ENCODE results near the gene MANBA.

The MANBA gene

DNA sequence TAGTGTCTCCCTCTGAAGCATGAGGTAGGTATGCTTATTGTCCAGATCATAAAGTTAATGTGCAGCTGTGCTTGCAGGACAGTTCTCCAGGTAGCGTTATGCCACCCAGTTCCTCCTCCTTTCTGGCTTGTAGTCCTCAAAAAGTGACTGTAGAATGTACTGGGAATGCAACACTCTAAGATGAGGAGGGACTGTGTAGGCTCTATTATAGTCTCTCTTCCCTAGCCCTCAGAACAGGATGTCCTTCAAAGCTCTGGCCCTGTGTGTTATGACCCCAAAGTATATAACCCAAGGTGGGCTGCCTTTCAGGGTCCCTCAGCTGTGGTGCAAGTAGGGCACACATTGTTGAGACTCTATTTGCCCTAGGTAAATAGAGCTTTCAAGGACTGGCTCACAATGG is 20.8 kb upstream of the MANBA start:
- TF ChIP-seq POLR2A (IDR thresholded peaks at IDR 0.05; ENCODE audit: low read depth, low read length): no peak
- DNase-seq (ENCODE audit: insufficient read length, low spot score): no peak
- no peak for FAIRE-seq

GRCh38 chr4:102780476-102781144 is 19.8 kb upstream of the MANBA start:
- FAIRE-seq (peak; percentile 23), DNase-seq (ENCODE audit: insufficient read length, low spot score) (peak; percentile 3)

DNA sequence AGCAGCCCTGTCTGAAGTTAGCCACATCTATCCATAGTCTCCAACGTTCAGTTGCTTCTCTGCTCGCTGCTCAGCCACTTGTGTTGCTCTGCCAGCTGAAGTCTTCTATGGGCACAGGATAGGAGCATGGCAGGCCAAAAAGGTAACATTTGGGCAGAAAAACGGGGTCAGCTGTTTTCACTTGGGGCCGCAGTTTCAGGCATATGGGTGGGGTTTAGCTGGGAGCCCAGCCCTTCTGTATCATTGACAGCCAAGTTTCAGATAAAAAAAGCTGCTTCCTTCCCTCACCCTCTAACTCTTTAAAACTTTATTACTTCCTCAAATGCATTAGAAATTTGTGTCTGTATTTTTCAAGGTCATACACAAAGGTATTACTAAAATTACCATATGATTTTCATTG is 18.4 kb upstream of the MANBA start:
- FAIRE-seq (no peak), DNase-seq (ENCODE audit: insufficient read length, low spot score) (no peak)
- no peak for TF ChIP-seq POLR2A (IDR thresholded peaks at IDR 0.05; ENCODE audit: low read depth, low read length)

More at GRCh38 chr4:102780476-102781144, 19.8 kb upstream of the MANBA start:
- no peak for TF ChIP-seq POLR2A (IDR thresholded peaks at IDR 0.05; ENCODE audit: low read depth, low read length)

GRCh38 chr4:102778720-102779119 is 18.0 kb upstream of the MANBA start:
- DNase-seq (ENCODE audit: insufficient read length, low spot score): no peak
- TF ChIP-seq POLR2A (IDR thresholded peaks at IDR 0.05; ENCODE audit: low read depth, low read length): no peak
- FAIRE-seq: no peak

DNA sequence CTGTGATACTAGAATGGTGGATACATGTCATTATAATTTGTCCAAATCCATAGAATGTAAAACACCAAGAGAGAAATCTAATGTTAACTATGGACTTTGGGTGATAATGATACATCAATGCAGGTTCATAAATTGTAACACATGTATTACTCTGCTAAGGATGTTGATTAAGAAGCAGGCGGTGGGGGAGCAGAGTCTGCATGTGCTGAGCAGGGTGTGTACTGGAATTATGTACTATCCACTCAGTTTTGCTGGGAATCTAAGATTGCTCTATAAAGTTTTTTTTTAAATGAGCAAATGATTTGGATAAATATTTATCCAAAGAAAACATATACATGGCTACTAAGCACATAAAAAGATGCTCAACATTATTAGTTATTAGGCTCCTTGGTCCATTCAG is 15.0 kb upstream of the MANBA start:
- FAIRE-seq (no peak), DNase-seq (ENCODE audit: insufficient read length, low spot score) (no peak)
- no peak for TF ChIP-seq POLR2A (IDR thresholded peaks at IDR 0.05; ENCODE audit: low read depth, low read length)

- TF ChIP-seq POLR2A (IDR thresholded peaks at IDR 0.05; ENCODE audit: low read depth, low read length): no peak
- DNase-seq (ENCODE audit: insufficient read length, low spot score) (no peak), FAIRE-seq (no peak)
These were observed 13.5 kb upstream of the MANBA start for GRCh38 chr4:102774254-102774653.

DNA sequence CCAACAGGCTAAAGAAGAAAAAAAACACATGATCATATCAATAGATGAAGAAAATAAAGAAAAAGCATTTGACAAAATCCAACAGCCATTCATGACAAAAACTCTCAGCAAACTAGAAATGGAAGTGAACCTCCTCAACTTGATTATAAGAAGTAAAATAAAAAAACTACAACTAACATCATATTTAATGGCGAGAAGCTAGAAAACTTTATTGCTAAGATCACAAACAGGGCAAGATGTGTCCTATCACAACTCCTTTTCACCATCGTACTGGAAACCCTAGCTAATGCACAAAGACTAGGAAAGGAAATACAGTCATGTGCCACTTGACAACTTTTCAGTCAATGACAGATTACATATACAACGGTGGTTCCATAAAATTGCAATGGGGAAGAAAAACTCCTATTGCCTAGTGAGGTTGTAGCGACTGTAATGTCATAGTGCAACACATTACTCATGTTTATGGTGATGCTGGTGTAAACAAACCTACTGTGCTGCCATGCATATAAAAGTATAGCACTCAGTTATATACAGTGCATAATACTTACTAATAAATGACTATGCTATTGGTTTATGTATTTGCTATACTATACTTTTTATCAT is 12.1 kb upstream of the MANBA start:
- FAIRE-seq (no peak), DNase-seq (ENCODE audit: insufficient read length, low spot score) (no peak)
- TF ChIP-seq POLR2A (IDR thresholded peaks at IDR 0.05; ENCODE audit: low read depth, low read length): no peak

GRCh38 chr4:102764901-102765300 is 4.1 kb upstream of the MANBA start:
- TF ChIP-seq POLR2A (IDR thresholded peaks at IDR 0.05; ENCODE audit: low read depth, low read length): no peak
- DNase-seq (ENCODE audit: insufficient read length, low spot score) (no peak), FAIRE-seq (no peak)

GRCh38 chr4:102761906-102762305 is 1.1 kb upstream of the MANBA start:
- TF ChIP-seq POLR2A (IDR thresholded peaks at IDR 0.05; ENCODE audit: low read depth, low read length): no peak
- DNase-seq (ENCODE audit: insufficient read length, low spot score) (no peak), FAIRE-seq (no peak)

DNA sequence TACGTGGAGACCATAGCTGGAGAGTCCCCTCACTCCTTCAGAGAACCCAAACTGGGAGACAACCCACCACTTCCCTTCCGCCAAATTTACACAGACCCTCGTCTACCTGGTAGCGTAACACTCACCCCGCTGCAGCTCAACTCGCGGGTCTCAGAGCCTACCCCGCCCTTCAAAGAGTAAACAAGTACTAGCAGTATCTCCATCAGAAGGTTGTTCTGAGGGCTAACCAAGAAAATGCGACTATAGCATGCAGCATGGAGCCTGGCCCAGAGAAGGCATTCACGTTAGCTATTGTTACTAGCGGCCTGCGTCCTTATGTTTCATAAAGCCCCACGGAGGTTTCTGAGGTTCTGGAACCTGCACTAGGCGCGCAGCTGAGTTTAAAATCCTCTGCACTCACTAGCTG is 531 bp upstream of the MANBA start:
- DNase-seq (ENCODE audit: insufficient read length, low spot score) (no peak), FAIRE-seq (no peak)
- no peak for TF ChIP-seq POLR2A (IDR thresholded peaks at IDR 0.05; ENCODE audit: low read depth, low read length)

DNA sequence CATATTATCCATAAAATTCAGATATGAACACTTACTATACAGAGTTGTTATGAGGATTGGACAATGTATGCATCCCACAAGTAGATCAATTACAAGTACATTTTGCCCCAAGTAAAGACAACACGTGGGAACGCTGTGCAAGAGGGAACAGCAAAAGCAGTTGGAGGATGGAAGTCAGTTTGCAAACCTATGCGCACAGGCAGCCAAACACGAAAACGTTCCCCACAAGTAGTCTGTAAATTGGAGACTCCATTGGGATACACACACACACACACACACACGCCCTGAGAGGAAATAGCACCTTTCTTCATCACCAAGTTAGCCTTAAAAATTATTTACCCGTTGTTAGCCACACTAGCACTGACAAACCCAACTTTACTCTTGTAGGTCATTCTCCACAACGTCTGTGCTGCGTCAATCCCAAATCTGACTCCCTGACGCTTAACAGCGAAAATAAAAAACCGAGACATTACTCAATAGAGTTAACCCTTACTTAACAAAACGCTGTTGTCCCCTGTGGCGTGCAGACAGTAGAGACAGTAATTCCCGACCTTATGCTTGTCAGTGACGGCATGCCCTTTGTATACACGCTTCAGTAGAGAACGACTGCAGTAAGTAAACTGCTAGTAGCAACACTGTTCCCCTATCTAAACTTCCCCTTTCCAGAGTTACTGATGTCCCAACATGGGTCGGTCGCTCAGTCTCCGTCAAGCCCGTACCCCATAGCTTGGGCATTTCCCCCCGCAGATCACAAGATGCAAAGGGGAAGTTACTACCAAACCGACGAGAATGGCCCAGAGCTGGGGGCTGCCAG is 730 bp downstream of the MANBA start:
- FAIRE-seq: no peak
- DNase-seq (ENCODE audit: insufficient read length, low spot score): peak; percentile 13

GRCh38 chr4:102758241-102759160 is 2.3 kb downstream of the MANBA start:
- FAIRE-seq (no peak), DNase-seq (ENCODE audit: insufficient read length, low spot score) (no peak)
- TF ChIP-seq POLR2A (IDR thresholded peaks at IDR 0.05; ENCODE audit: low read depth, low read length): no peak

More for the DNA sequence above, 730 bp downstream of the MANBA start:
- no peak for TF ChIP-seq POLR2A (IDR thresholded peaks at IDR 0.05; ENCODE audit: low read depth, low read length)

DNA sequence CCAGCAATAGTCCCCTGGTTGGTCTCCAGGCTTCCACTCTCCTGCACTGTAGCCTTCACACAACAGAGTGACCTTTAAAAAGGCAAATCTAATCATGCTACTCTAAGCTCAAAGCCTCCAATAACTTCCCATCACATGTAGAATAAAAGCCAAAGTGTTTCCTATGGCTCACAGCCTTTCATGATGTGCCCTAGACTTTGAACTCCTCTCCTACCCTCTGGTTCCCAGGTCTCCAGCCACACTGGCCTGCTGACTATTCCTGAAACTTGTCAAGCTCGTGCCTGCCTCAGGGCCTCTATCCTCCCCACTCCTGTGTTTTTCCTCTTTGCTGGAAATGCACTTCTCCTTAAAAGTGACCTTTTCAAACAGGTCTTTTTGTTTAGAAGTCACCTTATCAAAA is 3.1 kb downstream of the MANBA start:
- DNase-seq (ENCODE audit: insufficient read length, low spot score): no peak
- no peak for TF ChIP-seq POLR2A (IDR thresholded peaks at IDR 0.05; ENCODE audit: low read depth, low read length)
- FAIRE-seq: no peak

DNA sequence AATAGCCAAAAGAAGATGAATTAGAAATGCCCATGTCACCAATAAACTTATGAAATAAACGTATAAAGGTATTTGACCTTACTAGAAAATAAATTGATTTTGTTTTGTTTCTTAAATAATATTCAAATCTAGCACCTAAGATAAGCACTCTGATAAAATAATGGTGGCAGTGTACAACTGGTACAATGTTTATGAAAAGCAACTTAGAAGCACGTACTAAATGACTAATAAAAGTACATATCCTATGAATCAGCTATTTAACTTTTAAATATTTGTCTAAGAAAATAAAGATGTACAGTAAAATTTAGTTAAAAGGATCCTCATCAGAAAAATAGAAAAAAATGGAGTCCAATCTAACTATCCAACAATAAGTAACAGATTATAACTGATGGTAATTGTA is 6.7 kb downstream of the MANBA start:
- DNase-seq (ENCODE audit: insufficient read length, low spot score): no peak
- TF ChIP-seq POLR2A (IDR thresholded peaks at IDR 0.05; ENCODE audit: low read depth, low read length): no peak
- no peak for FAIRE-seq

Data from H54 (cell line).